IPS-18a (cell line): Measurements from ENCODE around the gene SCN5A.

Experiments
- H3K27ac ChIP-seq: one replicate; pipeline ENCODE4 v1.5.1; 2013; ENCODE audit warnings: low read length
- H3K27me3 ChIP-seq: one replicate; pipeline ENCODE4 v1.6.1; 2013; ENCODE audit warnings: mild to moderate bottlenecking, low read length; ENCODE audit not compliant: control insufficient read depth, insufficient read depth
- H3K36me3 ChIP-seq: one replicate; pipeline ENCODE4 v1.6.1; 2013; ENCODE audit warnings: low read depth, low read length; ENCODE audit not compliant: control insufficient read depth
- H3K4me1 ChIP-seq: one replicate; pipeline ENCODE4 v1.6.1; 2013; ENCODE audit warnings: low read depth, low read length; ENCODE audit not compliant: control insufficient read depth
- H3K4me3 ChIP-seq: one replicate; pipeline ENCODE4 v1.5.1; 2013; ENCODE audit warnings: low read length
- H3K9ac ChIP-seq: one replicate; pipeline ENCODE4 v1.6.1; 2013; ENCODE audit warnings: mild to moderate bottlenecking, low read length, moderate library complexity
- H3K9me3 ChIP-seq: one replicate; pipeline ENCODE4 v1.6.1; 2013; ENCODE audit warnings: low read depth, low read length; ENCODE audit not compliant: control insufficient read depth

The SCN5A gene

DNA sequence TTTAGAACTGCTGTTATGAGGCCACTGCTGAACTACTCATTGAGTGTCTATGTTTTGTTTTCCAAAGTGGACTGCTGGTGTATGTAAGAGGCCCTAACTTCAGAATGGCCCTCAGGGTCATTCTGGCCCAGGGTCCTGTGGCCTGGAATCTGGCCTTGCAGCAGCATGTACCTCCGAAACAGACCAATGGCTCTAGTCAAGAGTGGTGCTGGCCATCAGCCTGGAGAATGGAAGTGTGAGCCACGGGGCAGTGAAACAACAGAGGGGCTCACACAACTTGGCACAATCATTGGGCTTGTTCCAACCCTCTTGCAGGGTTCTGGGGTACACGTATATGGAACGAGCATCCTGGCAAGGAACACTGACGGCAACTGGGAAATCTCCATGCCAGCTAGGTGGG lies 40.5 kb downstream of the SCN5A start:
- no peak overlapping the region for H3K27ac ChIP-seq
- H3K9ac ChIP-seq = no peak overlapping the region
- H3K4me3 ChIP-seq = no peak overlapping the region
- no peaks in the 10 kb centered on the region for H3K4me1 ChIP-seq
- H3K27me3 ChIP-seq = no peaks in the 10 kb centered on the region
- H3K9me3 ChIP-seq = no peaks in the 10 kb centered on the region
- H3K36me3 ChIP-seq = no peaks in the 10 kb centered on the region

DNA sequence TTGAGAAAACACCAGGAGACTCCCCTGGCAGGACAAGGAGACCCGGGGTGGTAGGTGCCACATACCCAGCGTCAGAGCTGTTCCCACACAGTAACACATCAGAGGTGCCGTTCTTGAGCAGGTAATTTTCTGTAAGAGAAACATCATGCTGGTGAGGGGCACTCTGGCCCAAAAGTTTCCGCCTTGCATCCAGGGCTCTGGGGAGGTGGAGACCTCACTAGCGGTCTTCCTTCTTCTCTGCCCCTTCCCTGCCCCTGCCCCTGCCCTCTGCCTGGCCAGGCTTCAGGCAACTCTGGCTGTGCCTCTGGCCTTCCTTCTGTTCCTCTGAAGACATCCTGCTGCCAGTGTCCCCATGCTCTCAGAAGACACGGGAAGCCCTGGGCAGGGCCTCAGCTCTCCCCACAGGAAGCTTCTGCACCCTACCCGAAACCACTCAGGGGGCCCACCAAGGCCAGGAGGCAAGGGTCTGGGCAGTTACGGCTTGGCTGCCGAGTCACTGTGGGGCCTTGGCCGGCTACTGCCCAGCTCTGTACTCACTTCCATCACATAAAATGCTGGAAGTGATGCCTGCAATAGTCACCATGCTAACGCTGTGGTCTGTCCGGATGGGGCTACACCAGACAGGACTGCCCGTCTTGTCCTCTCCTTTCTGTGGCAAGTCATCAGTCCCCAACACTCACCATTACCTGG lies 41.3 kb downstream of the SCN5A start:
- Histone ChIP-seq H3K4me1 (no peaks in the 10 kb centered on the region), H3K9me3 (no peaks in the 10 kb centered on the region), H3K9ac (no peak overlapping the region), H3K36me3 (no peaks in the 10 kb centered on the region), H3K27me3 (no peaks in the 10 kb centered on the region), H3K4me3 (no peak overlapping the region), H3K27ac (no peak overlapping the region)

DNA sequence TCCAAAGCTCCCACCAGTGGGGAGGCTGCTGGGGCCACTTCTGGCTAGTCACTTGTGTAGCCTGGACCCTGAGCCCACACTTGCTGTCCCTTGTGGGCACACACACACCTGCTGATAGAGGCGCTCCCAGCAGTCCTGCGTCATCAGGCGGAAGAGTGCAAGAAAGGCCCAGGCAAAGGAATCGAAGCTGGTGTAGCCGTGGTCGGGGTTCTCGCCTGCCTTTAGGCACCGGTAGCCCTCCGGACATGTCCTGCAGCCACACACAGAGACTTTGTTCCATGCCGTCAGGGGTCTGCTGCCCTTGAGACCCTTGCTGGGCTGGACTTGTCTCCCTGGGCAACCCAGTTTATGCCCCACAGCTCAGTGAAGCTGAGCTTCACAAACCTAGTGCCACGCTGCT lies 42.9 kb downstream of the SCN5A start:
- no peak overlapping the region for H3K9ac ChIP-seq
- no peaks in the 10 kb centered on the region for H3K9me3 ChIP-seq
- H3K27me3 ChIP-seq = no peaks in the 10 kb centered on the region
- no peak overlapping the region for H3K27ac ChIP-seq
- no peaks in the 10 kb centered on the region for H3K36me3 ChIP-seq
- no peaks in the 10 kb centered on the region for H3K4me1 ChIP-seq
- H3K4me3 ChIP-seq = no peak overlapping the region

GRCh38 chr3:38605981-38606380 lies 43.5 kb downstream of the SCN5A start:
- no peak overlapping the region for H3K27ac ChIP-seq
- no peaks in the 10 kb centered on the region for H3K4me1 ChIP-seq
- no peak overlapping the region for H3K9ac ChIP-seq
- H3K36me3 ChIP-seq = no peaks in the 10 kb centered on the region
- H3K9me3 ChIP-seq = no peaks in the 10 kb centered on the region
- no peaks in the 10 kb centered on the region for H3K27me3 ChIP-seq
- no peak overlapping the region for H3K4me3 ChIP-seq

GRCh38 chr3:38604246-38604645 lies 45.2 kb downstream of the SCN5A start:
- no peaks in the 10 kb centered on the region for H3K4me1 ChIP-seq
- no peaks in the 10 kb centered on the region for H3K9me3 ChIP-seq
- H3K27me3 ChIP-seq = no peaks in the 10 kb centered on the region
- no peak overlapping the region for H3K27ac ChIP-seq
- no peak overlapping the region for H3K9ac ChIP-seq
- no peaks in the 10 kb centered on the region for H3K36me3 ChIP-seq
- no peak overlapping the region for H3K4me3 ChIP-seq

GRCh38 chr3:38603731-38604131 lies 45.8 kb downstream of the SCN5A start:
- Histone ChIP-seq H3K36me3 (no peaks in the 10 kb centered on the region), H3K27me3 (no peaks in the 10 kb centered on the region), H3K9me3 (no peaks in the 10 kb centered on the region), H3K4me1 (no peaks in the 10 kb centered on the region), H3K9ac (no peak overlapping the region), H3K27ac (no peak overlapping the region), H3K4me3 (no peak overlapping the region)

GRCh38 chr3:38602576-38603250 lies 46.8 kb downstream of the SCN5A start:
- Histone ChIP-seq H3K4me3 (no peak overlapping the region), H3K27me3 (no peaks in the 10 kb centered on the region), H3K9me3 (no peaks in the 10 kb centered on the region), H3K27ac (no peak overlapping the region), H3K9ac (no peak overlapping the region), H3K36me3 (no peaks in the 10 kb centered on the region), H3K4me1 (no peaks in the 10 kb centered on the region)

DNA sequence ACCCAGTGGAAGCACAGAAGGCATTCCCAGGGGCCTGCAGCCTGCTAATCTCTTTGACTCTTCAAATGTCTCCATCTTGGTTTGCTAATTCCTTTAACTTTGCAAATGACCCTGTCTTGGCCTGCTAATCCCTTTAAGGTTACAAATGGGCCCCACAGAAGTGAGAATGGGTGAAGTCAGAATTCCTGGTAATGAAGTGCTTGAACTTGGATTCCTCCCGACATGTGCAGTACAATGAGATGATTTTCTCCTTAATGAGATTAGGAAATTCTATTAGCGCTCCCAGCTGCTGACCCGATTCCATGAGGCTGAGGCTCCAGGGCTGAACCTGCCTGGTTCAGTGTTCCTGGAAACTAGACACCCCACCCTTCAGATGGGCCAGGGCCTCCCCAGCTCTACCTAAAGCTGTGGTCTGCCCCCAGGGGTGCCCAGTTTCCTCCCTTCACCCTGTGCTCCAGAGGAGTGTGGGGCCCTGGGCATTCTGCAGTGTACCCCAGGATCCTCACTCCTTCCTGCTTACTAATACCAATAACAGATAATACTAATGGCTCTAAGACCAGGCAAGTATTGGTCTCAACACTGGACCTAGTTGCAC lies 47.4 kb downstream of the SCN5A start:
- H3K4me3 ChIP-seq = no peak overlapping the region

GRCh38 chr3:38600551-38600950 lies 48.9 kb downstream of the SCN5A start:
- H3K9ac ChIP-seq = no peak overlapping the region
- H3K4me1 ChIP-seq = no peaks in the 10 kb centered on the region
- H3K27ac ChIP-seq = no peak overlapping the region
- H3K27me3 ChIP-seq = no peaks in the 10 kb centered on the region
- H3K36me3 ChIP-seq = no peaks in the 10 kb centered on the region
- no peak overlapping the region for H3K4me3 ChIP-seq
- H3K9me3 ChIP-seq = no peaks in the 10 kb centered on the region

More for the DNA sequence above, 47.4 kb downstream of the SCN5A start:
- Histone ChIP-seq H3K9me3 (no peaks in the 10 kb centered on the region), H3K36me3 (no peaks in the 10 kb centered on the region), H3K4me1 (no peaks in the 10 kb centered on the region), H3K27me3 (no peaks in the 10 kb centered on the region), H3K27ac (no peak overlapping the region), H3K9ac (no peak overlapping the region)

GRCh38 chr3:38599886-38600285 lies 49.6 kb downstream of the SCN5A start:
- H3K9ac ChIP-seq = no peak overlapping the region
- no peaks in the 10 kb centered on the region for H3K36me3 ChIP-seq
- no peak overlapping the region for H3K27ac ChIP-seq
- no peaks in the 10 kb centered on the region for H3K4me1 ChIP-seq
- no peaks in the 10 kb centered on the region for H3K27me3 ChIP-seq
- H3K4me3 ChIP-seq = no peak overlapping the region
- no peaks in the 10 kb centered on the region for H3K9me3 ChIP-seq

GRCh38 chr3:38598791-38599190 lies 50.7 kb downstream of the SCN5A start:
- Histone ChIP-seq H3K36me3 (no peaks in the 10 kb centered on the region), H3K27ac (no peak overlapping the region), H3K9ac (no peak overlapping the region), H3K4me3 (no peak overlapping the region), H3K4me1 (no peaks in the 10 kb centered on the region), H3K9me3 (no peaks in the 10 kb centered on the region), H3K27me3 (no peaks in the 10 kb centered on the region)
